Measurements from ENCODE around the gene CD44. TPM values are rescaled to one million over a fixed set of nuclear protein-coding genes. Genes with fewer than 3 reads are reported as not detected.

CD44 gene
- total and polyA plus RNA-seq, 8 donors: 332 to 693 (median 504) TPM

DNA sequence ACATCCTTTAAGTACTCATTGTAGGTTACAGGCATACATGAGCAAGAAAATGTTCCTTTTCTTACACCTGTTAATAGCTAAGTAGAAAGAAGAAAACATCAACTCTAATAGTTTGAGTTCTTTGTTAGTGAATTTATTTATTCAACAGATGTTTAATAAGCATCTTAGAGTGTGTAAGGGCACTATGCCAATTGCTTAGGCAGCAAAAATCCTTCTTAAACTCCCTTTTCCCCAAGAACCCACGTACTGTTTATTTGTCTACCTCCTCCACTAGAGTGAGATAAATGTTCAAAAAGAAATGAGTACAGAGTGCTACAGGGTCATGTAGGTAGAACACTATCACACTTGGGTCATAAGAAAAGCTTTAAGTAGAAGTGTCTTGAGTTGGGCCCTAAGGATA lies 131.4 kb downstream of the CD44 start:
- no peak for ATAC-seq
- no peak overlapping the region for H3K27ac ChIP-seq
- H3K27me3 ChIP-seq: no peaks in the 10 kb centered on the region
- intact Hi-C loops (cut with DNase I): no loop called here
- no peaks in the 10 kb centered on the region for H3K9me3 ChIP-seq
- no peak overlapping the region for H3K4me3 ChIP-seq
- no peaks in the 10 kb centered on the region for H3K36me3 ChIP-seq
- DNase-seq: peak in 1 of 4 donors; percentile 37
- peaks cover 0 to 14% of the 10 kb centered on the region in 2 donors for H3K4me1 ChIP-seq
- TF ChIP-seq, protein P1, sequence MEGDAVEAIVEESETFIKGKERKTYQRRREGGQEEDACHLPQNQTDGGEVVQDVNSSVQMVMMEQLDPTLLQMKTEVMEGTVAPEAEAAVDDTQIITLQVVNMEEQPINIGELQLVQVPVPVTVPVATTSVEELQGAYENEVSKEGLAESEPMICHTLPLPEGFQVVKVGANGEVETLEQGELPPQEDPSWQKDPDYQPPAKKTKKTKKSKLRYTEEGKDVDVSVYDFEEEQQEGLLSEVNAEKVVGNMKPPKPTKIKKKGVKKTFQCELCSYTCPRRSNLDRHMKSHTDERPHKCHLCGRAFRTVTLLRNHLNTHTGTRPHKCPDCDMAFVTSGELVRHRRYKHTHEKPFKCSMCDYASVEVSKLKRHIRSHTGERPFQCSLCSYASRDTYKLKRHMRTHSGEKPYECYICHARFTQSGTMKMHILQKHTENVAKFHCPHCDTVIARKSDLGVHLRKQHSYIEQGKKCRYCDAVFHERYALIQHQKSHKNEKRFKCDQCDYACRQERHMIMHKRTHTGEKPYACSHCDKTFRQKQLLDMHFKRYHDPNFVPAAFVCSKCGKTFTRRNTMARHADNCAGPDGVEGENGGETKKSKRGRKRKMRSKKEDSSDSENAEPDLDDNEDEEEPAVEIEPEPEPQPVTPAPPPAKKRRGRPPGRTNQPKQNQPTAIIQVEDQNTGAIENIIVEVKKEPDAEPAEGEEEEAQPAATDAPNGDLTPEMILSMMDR (IDR thresholded peaks at IDR 0.05): no peak

DNA sequence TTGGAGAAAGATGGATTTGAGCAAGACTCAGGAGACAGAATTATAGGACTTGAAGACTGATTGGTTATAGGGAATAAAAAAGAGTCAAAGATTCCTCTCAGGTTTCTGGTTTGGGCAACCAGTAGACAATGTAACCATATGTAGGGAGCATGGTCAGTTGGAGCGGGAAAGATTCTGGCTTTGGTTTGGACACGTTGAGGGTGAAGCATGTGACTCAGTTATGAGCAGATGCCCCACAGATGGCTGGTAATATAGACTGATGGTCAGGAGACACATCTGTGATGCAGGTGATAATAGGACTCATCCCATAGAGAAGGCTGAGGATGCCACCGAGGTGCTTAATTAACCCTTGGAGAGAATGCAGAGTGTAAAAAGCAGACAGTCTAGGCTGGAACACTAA lies 132.1 kb downstream of the CD44 start:
- no peak overlapping the region for H3K27ac ChIP-seq
- H3K4me1 ChIP-seq: peaks cover 5 to 21% of the 10 kb centered on the region in 2 donors
- no peak overlapping the region for H3K4me3 ChIP-seq
- H3K9me3 ChIP-seq: no peaks in the 10 kb centered on the region
- TF ChIP-seq, protein P1 (IDR thresholded peaks at IDR 0.05): no peak
- H3K36me3 ChIP-seq: no peaks in the 10 kb centered on the region
- DNase-seq: no peak
- no peaks in the 10 kb centered on the region for H3K27me3 ChIP-seq
- intact Hi-C loops (cut with DNase I): no loop called here
- no peak for ATAC-seq

DNA sequence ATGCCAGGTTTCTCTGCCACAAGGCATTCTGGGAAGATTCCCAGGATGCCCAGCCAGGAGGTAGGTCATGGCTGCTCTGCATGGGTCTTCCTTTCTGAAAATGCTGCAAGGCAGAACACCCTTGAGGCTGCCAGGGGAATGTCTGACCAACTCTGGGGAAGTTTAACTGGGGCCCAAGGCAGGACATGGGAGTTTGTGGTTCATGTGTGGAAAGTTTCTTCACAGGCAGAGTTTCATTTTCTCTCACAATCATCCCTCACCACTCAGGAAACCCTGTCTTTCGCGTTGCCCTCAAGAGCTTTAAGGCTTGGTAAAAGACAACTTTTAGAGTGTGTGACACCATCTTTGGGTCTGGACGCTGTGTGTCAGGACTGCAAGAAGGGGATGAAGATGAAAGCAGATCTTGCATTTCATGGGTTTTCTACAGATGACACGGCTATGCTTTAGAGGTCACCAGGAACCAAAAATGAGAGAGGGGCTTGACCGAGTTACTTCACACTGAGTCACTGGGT lies 133.5 kb downstream of the CD44 start:
- Histone ChIP-seq H3K4me1 (peaks cover 5 to 25% of the 10 kb centered on the region in 2 donors), H3K27ac (peak overlapping the region in 1 of 2 donors; percentile 55), H3K36me3 (no peaks in the 10 kb centered on the region), H3K4me3 (no peak overlapping the region), H3K9me3 (no peaks in the 10 kb centered on the region), H3K27me3 (no peaks in the 10 kb centered on the region)
- ATAC-seq (no peak), DNase-seq (no peak)
- intact Hi-C loops (cut with DNase I): no loop called here
- TF ChIP-seq, protein P1 (IDR thresholded peaks at IDR 0.05): no peak

DNA sequence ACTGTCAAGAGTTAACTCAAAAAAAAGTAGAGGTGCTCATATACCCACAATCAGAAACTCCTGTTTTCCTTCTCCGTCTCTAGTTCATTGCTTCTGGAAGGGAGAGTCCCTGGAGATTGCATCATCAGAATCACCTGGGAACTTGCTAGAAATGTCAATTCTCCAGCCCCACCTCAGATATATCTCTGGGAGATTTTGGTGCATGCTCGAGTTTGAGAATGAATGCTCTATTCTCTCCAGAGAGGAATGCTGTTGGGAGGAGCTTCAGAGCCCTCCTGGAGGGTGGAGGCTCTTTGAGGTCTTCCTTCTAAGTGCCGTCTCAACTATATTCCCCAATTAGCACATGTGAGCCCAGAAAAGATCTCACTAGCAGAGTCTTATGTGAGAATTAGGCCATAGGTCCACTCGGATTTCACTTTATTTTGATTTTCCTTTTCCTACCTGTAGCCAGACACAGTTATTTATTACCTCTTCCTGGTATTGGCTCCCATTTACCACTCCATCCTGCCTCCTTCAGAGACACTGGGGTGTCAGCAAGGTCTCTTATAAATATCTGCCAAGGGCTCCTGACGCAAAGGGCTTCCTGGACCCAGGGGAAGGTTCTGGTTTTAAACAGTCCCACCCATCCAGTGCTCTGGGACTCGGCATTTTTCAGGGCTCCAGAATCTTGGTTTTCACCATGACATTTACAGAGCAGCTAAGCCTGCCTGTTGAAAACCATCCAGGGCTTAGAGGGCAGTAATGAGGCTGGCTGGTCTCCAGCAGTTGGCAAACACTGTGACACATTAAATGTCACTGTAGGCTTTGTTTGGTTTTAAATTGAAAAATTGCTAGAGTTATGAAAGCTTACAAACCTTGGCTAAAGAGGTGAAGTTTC lies 136.2 kb downstream of the CD44 start:
- ATAC-seq: peak; percentile 84
- H3K9me3 ChIP-seq: no peaks in the 10 kb centered on the region
- TF ChIP-seq, protein P1 (IDR thresholded peaks at IDR 0.05): no peak
- peak in 3 of 4 donors; percentile 14 to 68 (median 66) for DNase-seq
- no peaks in the 10 kb centered on the region for H3K27me3 ChIP-seq
- H3K27ac ChIP-seq: peak overlapping the region; percentile 57 to 74
- H3K4me1 ChIP-seq: peaks cover 5 to 25% of the 10 kb centered on the region in 2 donors
- intact Hi-C loops (cut with DNase I): no loop called here
- no peaks in the 10 kb centered on the region for H3K36me3 ChIP-seq
- no peak overlapping the region for H3K4me3 ChIP-seq

DNA sequence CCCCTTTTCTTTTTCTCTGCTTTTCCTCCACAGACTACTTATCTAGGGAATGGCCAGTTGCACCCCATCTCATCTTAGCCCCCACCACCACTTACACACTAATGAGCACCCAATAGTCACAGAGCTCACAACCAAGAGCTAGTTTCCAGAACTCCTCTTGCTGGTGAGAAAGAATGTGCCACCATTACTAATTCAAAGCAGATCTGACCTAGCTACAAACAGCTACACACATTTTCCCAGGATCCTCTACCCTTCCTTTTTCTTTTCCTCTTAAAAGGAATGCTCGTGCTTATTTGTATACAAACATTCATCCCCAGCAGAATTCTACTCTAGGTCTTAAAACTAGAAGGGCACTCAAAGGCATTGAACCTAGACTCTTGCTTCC lies 136.8 kb downstream of the CD44 start:
- Histone ChIP-seq H3K27ac (peak overlapping the region; percentile 57 to 74), H3K27me3 (no peaks in the 10 kb centered on the region), H3K9me3 (no peaks in the 10 kb centered on the region), H3K4me1 (peaks cover 5 to 25% of the 10 kb centered on the region in 2 donors), H3K4me3 (no peak overlapping the region), H3K36me3 (no peaks in the 10 kb centered on the region)
- ATAC-seq: peak; percentile 24
- TF ChIP-seq, protein P1 (IDR thresholded peaks at IDR 0.05): no peak
- intact Hi-C loops (cut with DNase I): no loop called here
- no peak for DNase-seq

Data from left lung (tissue), 10 donors.